ENCODE data around the gene NEUROD2.

Gene NEUROD2

GRCh38 chr17:39618956-39619785 lies 11.5 kb upstream of the NEUROD2 start:
- no peak for DNase-seq (ENCODE audit: low read depth in 3 of 3)

DNA sequence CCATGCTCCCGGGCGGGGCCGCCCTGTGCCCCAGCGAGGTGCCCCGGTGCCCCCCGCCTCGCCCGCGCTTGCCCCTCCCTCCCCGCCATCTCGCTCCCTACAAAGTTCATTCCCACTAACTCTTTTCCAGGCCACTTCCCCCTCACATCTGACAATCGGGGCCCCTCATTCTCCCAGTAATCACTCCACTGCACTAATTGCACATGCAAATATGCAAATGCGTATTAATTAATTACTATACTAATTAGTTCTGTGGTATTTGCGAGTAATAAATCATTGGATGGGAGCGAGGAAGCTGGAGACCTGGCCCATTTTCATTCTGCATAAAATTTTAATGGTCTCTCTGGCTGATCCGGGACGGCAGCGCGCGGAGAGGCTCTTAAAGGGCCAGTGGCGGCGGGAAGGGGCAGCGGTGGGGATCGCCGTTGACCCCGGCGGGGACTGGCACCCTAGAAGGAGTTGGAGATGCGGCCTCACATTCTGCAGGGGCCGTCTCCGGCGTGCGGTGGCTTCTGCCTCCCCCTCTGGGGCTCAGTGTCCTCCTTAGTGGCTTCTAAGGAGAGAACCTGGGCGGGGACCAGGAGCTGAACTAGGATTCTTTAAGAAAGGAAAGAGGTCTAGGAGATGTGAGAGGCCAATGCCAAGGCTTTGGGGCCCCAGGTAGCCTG lies 10.7 kb upstream of the NEUROD2 start:
- no peak for DNase-seq (ENCODE audit: low read depth in 3 of 3)

DNA sequence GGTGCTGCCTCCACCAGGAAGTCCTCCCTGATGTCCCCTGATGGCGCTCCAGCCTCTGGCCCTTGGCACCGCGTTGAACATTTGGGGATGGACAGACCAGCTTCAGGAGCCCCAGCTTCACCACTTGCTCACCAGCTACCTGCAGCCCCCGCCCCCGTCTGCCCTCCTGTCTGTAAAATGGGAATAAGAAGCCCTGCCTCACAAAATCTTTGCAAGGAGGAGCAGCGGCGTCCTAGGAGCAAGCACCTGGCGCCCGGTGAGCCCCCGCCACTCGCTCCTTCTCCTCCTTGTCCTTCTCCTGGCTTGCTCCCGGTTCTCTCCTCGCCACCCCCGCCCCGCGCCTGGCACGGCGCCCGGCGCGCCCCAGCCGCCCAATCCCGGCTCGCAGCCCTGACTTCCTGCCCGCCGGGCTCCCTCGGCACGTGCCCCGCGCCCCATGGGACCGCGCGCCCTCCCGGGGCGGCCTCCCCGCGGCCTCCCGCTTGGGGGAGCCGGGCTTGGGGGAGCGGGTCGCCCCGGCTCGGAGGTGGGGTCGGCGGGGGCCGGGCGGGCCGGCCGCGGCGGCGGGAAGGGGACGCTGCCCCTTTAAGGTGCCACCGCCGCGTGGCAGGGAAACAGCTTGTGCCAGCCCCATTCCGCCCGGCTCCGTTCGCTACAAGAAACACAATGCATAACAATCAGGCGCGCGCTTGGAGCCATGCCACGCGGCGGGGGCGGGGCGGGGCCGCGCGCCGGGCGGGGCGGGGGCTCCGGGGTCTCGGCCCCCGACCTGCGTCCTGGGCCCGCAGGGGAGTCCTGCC lies 9.9 kb upstream of the NEUROD2 start:
- no peak for DNase-seq (ENCODE audit: low read depth in 3 of 3)

GRCh38 chr17:39617100-39617445 lies 9.4 kb upstream of the NEUROD2 start:
- DNase-seq (ENCODE audit: low read depth in 3 of 3): no peak

GRCh38 chr17:39615434-39615833 lies 7.7 kb upstream of the NEUROD2 start:
- DNase-seq (ENCODE audit: low read depth in 3 of 3): no peak

GRCh38 chr17:39614545-39615157 lies 6.9 kb upstream of the NEUROD2 start:
- DNase-seq (ENCODE audit: low read depth in 3 of 3): no peak

DNA sequence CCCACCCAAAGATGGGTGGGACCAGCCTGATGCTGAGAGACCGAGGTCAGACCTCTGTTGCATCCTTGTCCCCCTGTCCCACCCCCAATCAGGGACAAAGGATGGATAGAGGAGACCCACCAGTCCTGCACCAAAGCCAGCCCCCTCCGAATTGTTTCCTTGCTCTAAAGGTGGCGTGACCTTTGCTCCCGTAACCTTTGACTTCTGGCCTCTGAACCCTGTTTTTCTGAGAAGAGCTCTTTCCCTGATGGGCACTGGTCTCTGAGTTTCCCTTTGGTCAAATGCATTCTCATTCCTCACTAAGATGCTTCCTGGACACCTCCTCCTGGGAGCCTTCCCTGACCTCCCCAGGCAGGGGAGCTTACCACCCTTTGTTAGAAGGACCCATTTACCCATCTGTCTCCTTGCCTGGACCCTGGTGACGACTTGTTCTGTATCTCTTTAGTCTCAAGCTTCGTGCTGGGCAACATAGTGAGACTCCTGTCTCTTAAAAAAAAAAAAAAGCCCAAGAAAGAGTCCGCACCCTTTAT lies 5.3 kb upstream of the NEUROD2 start:
- DNase-seq (ENCODE audit: low read depth in 3 of 3): no peak

DNA sequence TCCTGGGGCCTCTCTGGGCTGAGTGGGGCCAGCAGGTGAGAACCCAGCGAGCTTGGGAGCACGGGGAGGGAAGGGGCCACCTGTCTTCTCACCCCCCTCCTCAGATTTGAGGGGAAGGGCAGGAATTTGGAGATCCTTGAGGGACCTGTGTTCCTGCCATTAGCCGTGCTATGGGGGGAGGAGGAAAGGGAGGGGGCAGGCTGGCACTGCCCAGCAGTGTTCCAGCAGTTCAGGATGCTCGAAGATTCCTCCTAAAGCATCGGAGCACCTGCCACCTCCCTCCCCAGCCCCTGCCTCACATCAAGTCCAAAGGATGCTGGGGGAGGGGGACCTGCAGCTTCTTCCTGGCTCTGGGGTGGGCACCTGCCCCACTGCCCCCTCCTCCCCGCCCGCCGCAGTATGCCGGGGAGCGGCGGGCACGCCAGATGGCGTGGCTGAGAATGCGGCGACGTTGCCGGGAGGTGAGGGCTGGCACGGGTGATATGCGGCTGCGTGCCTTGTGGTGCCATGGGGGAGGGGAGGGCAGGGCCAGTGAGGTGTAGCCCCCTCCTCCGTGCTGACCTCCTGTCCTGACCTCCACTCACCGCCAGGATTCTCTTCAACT lies 4.7 kb upstream of the NEUROD2 start:
- no peak for DNase-seq (ENCODE audit: low read depth in 3 of 3)

- DNase-seq (ENCODE audit: low read depth in 3 of 3): no peak
Observed at GRCh38 chr17:39611401-39612112, 3.8 kb upstream of the NEUROD2 start.

GRCh38 chr17:39609416-39610025 lies 1.8 kb upstream of the NEUROD2 start:
- no peak for DNase-seq (ENCODE audit: low read depth in 3 of 3)

GRCh38 chr17:39608142-39608981 lies 642 bp upstream of the NEUROD2 start:
- DNase-seq (ENCODE audit: low read depth in 3 of 3): no peak

GRCh38 chr17:39607057-39607850 lies 466 bp downstream of the NEUROD2 start:
- no peak for DNase-seq (ENCODE audit: low read depth in 3 of 3)

- no peak for DNase-seq (ENCODE audit: low read depth in 3 of 3)
Observed at GRCh38 chr17:39606434-39607056, 1.2 kb downstream of the NEUROD2 start.

DNA sequence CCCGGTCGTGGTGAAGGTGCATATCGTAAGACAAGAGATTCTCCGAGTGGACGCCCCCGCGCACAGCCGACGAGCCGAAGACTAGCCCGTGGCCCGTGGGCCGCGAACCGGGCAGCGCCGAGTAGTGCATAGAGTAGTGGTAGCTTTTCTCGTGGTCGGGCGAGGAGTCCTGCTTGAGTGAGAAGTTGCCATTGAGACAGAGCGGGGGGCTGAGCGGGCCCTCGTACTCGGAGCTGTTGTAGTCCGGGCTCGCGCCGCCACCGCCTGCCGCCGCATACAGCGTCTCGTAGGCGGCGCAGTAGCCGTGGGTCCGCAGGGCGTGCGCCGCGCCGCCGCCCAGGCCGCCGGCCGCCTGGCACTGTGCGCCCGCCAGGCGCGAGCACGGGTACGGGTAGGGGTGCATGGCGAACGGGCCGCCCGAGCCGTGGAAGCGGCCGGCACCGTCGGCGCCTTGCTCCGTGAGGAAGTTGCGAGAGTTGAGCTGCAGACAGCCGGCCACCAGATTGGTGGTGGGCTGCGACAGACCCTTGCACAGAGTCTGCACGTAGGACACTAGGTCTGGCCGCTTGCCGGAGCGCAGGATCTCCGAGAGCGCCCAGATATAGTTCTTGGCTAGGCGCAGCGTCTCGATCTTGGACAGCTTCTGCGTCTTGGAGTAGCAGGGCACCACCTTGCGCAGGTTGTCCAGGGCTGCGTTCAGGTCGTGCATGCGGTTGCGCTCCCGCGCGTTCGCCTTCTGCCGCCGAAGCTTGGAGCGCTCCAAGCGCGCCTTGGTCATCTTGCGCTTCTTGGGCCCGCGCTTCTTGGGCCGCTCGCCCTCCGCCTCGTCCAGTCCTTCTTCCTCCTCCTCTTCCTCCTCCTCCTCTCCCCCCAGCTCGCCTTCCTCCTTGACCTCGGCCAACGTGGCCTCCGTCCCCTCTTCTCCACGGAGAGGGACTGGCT lies 2.0 kb downstream of the NEUROD2 start:
- no peak for DNase-seq (ENCODE audit: low read depth in 3 of 3)

GRCh38 chr17:39604911-39605491 lies 2.7 kb downstream of the NEUROD2 start:
- DNase-seq (ENCODE audit: low read depth in 3 of 3): no peak

GRCh38 chr17:39603304-39604016 lies 4.3 kb downstream of the NEUROD2 start:
- no peak for DNase-seq (ENCODE audit: low read depth in 3 of 3)

All from stimulated activated CD4-positive, alpha-beta T cell treated with anti-CD3 and anti-CD28 coated beads, TNF-alpha, amount 100 ng/mL, for 48 hours (primary cell).